GM12878 (cell line): ENCODE data around the gene MPC1L. TPM values are rescaled to one million over a fixed set of nuclear protein-coding genes. Genes with fewer than 3 reads are reported as not detected.

ENCODE experiments used
- ZBTB11 ChIP-seq: fragments of 450-650 bp; formaldehyde crosslinking; IDR thresholded peaks from 2 replicates; pipeline ENCODE4 v1.5.0; 2022; ENCODE audit warnings: mild to moderate bottlenecking, missing genetic modification characterization
- ZBTB33 ChIP-seq: fragments of 450-650 bp; IDR thresholded peaks from 2 replicates; pipeline ENCODE4 v1.6.1; 2017; ENCODE audit warnings: mild to moderate bottlenecking
- ZNF622 ChIP-seq: fragments of 450-650 bp; IDR thresholded peaks from 2 replicates; pipeline ENCODE4 v1.6.1; 2017; ENCODE audit warnings: mild to moderate bottlenecking, inconsistent platforms
- polyA plus RNA-seq, 11 experiments: library from polyadenylated mRNA; depleted of rRNA in 4 of 11; unstranded in 6 of 11; stranded (reverse) in 5 of 11; fragments of >200 nt; fragmentation: Nextera tagmentation in 4 of 11; fragmentation: Illumina TruSeq in 1 of 11; extraction: Ambion mirVana in 4 of 11; extraction: Trizol in 1 of 11; gene quantifications; 1 replicate in 1 of 11; 2 replicates in 10 of 11; pipeline versions ENCODE4 v1.2.1 to v1.2.3, GENCODE V29; 2011 to 2016; ENCODE audit warnings: inconsistent platforms in 2 of 11, missing spikeins in 2 of 11, low read depth in 1 of 11
- total RNA-seq, 4 experiments: library from RNA; depleted of rRNA in 3 of 4; stranded (reverse); fragments of >200 nt in 3 of 4; fragmentation: Illumina TruSeq in 1 of 4; extraction: Trizol in 1 of 4; gene quantifications; 2 replicates each; pipeline versions ENCODE4 v1.2.1 to v1.2.3, GENCODE V29; 2013 to 2021

Gene MPC1L
- total and polyA plus RNA-seq, 10 of the 15 experiments (the other 5 are each of a cell fraction or from before 2014, with no cell fraction given), result not detected

GRCh38 chrX:40580537-40581335 is 42.5 kb upstream of the MPC1L start, which contains the start of gene ATP6AP2 (continued):
- no peak for TF ChIP-seq ZBTB11 (CRISPR knock-in tag)
- no peak for TF ChIP-seq ZNF622
- TF ChIP-seq ZBTB33, result no peak
